ENCODE results near the gene SAMMSON.

Gene SAMMSON
- 0.05 to 0.22 reads per million in 2 donors for total RNA-seq

DNA sequence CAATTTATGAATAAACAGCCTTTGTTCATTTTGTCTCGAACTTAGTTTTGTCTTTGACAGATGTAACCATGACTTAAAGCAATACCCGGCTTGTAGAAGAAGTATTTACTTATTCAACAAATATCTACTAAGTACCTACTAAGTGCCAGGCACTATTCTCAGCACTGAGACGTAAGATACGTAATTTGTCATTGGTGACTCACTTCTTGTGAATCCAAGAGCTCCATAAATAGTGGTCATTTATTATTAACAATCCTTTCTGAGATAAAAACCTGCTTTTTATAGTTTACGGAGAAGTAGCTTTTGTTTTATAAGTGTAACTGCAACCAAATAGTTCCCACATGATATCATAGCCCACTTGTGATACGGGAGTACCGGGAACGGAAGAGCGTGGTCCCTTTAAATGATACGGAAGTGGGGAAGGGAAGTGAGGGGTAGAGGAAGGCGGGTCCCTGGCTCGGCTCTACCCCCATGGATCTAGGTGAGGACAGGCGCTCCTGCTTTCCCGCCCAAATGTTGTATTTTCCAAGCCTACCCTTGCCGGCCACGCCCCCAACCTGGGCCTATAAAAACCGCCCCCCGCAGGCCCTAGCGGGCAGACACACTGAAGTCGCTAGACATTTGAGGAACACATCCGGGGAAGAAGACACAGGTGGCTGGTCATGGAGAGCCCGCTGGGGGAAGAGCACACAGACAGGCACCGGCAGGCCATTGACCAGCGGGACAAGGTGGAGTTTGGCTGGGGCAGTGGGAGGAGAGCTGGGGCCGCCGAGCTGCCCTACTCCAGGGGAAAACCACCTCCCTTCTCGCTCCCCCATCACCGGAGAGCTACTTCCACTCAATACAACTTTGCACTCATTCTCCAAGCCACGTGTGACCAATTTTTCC lies at the start of gene SAMMSON:
SAMMSON (plus strand) TSS at position 594 of the 888 bp plus-strand sequence.
- no peak for DNase-seq

DNA sequence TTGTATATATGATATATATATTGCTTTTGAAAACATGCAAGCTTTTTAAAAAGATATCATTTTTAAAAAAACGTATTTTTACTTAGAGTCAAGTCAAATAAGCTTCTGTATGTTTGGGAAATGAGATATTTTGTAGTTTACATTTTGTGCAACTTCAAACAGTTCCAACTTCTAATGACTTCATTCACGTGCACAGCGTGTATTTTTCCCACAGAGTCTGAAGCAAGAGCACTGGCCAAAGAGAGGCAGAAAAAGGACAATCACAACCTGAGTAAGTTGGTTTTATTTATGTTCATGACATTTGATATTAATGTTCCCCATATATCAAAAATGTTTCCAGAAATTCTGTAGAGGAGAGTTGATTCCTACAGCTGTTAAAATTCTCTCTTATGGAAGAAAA lies 47.9 kb upstream of the SAMMSON start:
- no peak for DNase-seq

- DNase-seq: no peak
These were observed 40.0 kb upstream of the SAMMSON start for GRCh38 chr3:69959581-69959980.

- no peak for DNase-seq
These were observed 37.7 kb upstream of the SAMMSON start for GRCh38 chr3:69961706-69962439.

DNA sequence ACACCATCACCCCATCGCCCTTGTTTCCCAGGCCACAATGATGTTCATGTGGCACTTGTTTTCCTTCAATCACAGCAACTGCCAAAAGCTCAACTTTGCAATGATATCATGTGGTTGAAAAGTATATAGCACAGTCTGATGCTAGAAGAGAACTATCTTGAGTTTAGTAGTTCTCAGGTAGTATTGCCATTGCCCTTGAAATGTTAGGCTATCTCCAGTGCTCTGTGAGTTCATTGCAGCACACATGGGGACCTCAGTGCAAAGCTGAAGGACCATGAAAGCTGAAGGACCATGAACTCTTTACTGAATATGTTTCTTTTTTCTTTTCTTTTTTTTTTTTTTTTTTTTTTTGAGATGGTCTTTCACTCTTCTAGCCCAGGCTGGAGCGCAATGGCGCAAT lies 35.9 kb upstream of the SAMMSON start:
- no peak for DNase-seq

DNA sequence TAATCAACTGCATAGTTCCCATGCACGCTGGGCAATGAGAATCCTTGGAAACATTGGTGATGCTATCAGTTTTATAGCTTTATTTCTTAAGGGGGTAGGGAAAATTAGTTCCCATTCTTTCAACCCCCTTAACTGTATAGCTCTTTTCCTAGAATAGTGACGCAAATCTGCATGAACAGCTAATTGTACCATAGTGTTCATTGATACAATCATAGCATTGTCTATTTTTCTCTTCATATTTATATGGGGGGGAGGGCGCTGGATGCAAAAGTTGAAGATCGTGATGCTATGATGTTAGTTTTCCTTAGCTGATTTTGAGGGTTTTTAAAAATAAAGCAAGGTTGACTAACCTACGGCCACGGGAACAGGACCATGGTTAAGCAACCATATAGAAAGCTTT lies 32.4 kb upstream of the SAMMSON start:
- no peak for DNase-seq

DNA sequence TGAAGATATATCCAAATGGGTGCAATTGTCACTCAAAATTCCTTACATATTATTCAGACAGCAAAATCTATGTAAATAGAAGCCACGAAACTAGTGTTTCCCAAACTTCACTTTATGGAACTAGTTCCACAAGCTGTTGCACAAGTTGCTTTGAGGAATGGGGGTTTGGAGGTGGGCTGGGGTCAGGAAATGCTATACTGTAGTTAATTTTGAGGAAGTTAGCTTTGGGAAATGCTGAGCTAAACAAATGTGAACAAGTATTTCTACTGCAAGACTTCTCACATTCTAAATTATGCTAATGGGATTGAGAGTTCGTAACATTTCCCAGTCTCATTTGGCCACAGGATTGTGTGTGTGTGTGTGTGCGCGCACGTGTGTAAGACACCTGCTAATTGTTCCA lies 28.7 kb upstream of the SAMMSON start:
- no peak for DNase-seq

DNA sequence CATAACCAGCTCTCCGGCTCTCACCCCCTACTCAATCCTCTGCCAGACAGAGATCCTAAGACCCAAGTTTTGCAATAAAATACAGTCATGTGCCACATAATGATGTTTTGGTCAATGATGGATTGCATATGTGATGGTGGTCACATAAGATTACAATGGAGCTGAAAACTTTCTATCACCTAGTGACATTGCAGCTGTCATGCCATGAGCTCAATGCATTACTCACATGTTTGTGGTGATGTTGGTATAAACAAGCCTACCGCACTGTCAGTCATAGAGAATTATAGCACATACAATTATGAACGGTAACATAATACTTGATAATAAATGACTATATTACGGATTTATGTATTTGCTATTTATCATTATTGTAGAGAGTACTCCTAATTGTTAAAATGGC lies 26.9 kb upstream of the SAMMSON start:
- DNase-seq: no peak

GRCh38 chr3:69976021-69976420 lies 23.5 kb upstream of the SAMMSON start:
- DNase-seq: no peak

- DNase-seq: no peak
These were observed 15.8 kb upstream of the SAMMSON start for GRCh38 chr3:69983546-69984265.

DNA sequence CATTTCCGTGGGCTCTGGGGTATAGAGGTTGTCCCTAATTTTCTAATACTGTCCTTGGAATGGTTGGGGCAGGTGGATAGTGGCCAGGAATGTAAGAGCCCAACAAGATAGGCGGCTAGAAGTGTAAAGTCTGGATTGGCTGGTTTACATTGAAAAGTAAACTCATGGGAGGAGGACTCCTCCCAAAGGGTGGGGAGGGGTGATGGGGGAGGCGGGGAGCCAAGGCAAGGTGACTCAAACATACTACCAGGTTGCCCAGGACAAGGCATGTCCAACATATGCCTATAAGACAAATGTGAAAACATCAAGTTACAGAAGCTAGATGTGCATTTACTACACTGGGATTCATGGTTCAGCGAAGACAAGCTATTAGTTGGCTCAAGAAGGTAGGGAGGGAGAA lies 14.3 kb upstream of the SAMMSON start:
- DNase-seq: no peak

DNA sequence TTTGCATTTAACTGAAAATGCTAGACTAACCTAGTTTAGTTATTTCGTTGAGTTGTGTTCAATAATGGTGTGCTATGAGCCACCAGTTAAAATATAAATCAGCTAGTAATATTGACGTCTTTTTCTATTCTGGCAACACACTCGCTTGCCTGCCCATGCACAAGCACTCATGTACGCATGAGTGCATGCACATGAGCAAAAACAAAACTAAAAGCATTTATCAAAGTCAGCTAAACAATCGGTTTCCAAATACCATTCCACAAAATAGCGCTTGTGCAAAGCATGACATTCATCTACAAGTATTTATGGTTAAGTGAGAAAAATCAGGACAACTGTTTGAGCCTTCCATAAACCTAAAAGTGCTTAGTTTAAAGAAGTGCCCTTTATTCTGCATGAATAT lies 13.1 kb upstream of the SAMMSON start:
- DNase-seq: no peak

GRCh38 chr3:69987833-69988232 lies 11.7 kb upstream of the SAMMSON start:
- no peak for DNase-seq

DNA sequence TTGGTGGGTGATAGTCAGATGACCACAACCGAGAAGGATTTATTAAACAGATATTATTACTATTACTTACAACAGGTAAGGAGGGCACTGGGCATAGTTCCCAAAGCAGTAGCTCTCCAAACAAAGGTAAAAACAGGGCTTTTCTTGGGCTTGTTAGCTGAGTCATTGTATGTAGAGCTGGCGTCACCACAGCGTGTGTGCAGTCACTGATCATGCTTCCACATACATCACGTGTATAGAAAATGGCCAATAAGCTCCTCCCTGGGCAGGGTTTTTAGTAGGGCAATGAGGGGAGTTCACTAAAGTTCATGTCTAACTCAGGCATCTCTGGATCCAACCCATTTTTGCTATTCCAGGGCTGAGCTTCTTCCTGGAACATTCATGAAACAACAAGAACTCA lies 5.8 kb upstream of the SAMMSON start:
- DNase-seq: no peak

- no peak for DNase-seq
These were observed 4.6 kb upstream of the SAMMSON start for GRCh38 chr3:69994919-69995318.

DNA sequence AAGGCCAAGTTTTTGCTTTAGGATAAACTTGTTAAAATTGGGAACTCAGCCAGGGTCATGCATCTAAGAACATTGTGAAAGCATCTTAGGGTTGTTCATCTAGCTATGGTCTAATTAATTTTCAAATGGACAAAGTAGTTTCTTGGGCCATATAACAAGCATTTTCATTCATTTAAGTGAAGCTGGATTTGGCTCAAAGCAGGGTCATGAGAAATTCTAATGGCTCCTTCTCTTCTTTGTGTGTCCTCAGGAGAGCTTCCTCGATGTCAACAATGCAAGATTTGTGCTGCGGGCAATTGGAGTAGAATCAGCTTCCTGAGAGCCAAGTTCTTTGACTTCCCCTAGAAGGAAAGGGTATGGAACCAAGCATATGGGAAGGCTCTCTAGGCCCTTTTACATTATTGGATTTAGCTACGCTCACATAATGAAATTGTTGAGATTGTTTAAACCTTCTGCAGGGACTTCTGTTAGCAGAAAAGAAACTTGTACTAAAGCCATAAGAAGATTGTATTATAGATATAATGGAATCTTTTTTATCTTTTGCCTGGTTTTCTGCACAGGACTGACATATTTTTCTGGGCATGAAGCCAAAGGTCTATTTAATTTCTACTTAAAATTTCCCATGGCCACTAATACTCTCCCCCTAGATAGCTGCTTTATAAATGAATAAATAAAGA lies 1.8 kb upstream of the SAMMSON start:
- no peak for DNase-seq

DNA sequence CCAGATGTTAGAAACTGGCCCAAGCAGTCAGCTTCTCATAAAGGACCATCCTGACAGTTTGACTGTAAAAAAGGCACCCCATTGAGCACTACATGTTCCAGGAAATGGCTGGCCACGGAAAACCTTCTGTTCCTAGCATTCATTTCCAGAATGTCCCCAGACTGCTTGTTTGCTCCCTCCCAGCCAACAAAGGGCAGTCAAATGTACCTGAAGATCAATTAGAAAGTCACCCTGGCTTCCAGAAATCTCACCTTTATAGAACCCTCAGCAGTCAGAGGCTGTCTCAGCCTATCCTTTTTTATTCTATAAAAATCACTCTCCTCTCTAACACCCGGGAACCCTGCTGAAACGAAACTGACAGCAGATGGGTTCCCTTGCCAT lies 784 bp upstream of the SAMMSON start:
- no peak for DNase-seq

- DNase-seq: no peak
These were observed 486 bp downstream of the SAMMSON start for GRCh38 chr3:70000028-70000410.

GRCh38 chr3:70000563-70001081 lies 1.1 kb downstream of the SAMMSON start:
- DNase-seq: no peak

DNA sequence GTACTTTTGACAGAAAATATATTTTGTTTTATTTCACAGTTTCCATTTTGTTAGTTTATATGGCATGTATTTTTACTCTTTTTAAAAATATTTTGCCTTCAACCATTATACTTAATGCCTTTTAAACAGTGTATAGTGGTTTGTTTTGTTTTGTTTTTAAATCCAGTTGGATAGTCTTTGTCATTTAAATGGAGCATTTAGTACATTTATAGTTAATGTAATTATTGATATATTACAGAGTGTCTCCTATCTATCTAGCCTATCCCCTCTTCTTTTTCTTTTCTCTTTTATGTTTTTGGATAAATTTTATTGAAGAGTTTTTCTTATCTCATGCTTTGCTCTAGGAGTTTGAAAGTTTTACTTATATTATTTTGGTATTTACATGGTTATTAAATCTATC lies 3.6 kb downstream of the SAMMSON start:
- no peak for DNase-seq

- no peak for DNase-seq
These were observed 6.6 kb downstream of the SAMMSON start for GRCh38 chr3:70006089-70006488.

- no peak for DNase-seq
These were observed 10.8 kb downstream of the SAMMSON start for GRCh38 chr3:70010346-70010745.

- DNase-seq: no peak
These were observed 12.0 kb downstream of the SAMMSON start for GRCh38 chr3:70011582-70011981.
